ENCODE data around the gene ULBP1. TPM values are rescaled to one million over a fixed set of nuclear protein-coding genes. Genes with fewer than 3 reads are reported as not detected.

Gene ULBP1
- total RNA-seq, 1 experiment from 2014 or later = 3.1 TPM

GRCh38 chr6:149983145-149983544 is 19.4 kb downstream of the ULBP1 start:
- no peak for TF ChIP-seq TCF7L2 (IDR thresholded peaks at IDR 0.05; ENCODE audit: low read depth, low read length)
- TF ChIP-seq POLR2AphosphoS5 (IDR thresholded peaks at IDR 0.05; ENCODE audit: low read depth, low read length) = no peak
- no peak for TF ChIP-seq CTCF (IDR thresholded peaks at IDR 0.05)
- no peak for TF ChIP-seq SIN3A (IDR thresholded peaks at IDR 0.05; ENCODE audit: borderline replicate concordance, insufficient read depth, low read depth, low read length)
- no peak for TF ChIP-seq REST (IDR thresholded peaks at IDR 0.05; ENCODE audit: insufficient read depth in 1 of 2, low read depth in 2 of 2, low read length in 1 of 2)
- POLR2A ChIA-PET = interaction anchor here (0.6 kb wide), 1 partner anchor 635 kb away, joined by 3 read pairs; no protein-coding TSS in a partner anchor
- no peaks in the 10 kb centered on the region for H3K9me3 ChIP-seq (ENCODE audit: control insufficient read depth, insufficient read depth, low read depth, low read length)
- H3K4me3 ChIP-seq (ENCODE audit: low read depth in 2 of 2, low read length in 2 of 2) = no peak overlapping the region
- ATAC-seq (no peak), DNase-seq (ENCODE audit: low read depth, low spot score) (no peak)
- H3K4me1 ChIP-seq (ENCODE audit: control insufficient read depth, insufficient read depth, low read length) = no peaks in the 10 kb centered on the region
- H3K36me3 ChIP-seq (ENCODE audit: control insufficient read depth, insufficient read depth, low read length) = no peaks in the 10 kb centered on the region
- intact Hi-C loops (cut with micrococcal nuclease; ENCODE audit: unreplicated experiment) = no loop called here
- CTCF ChIA-PET = no interaction called here
- H3K27me3 ChIP-seq (ENCODE audit: control insufficient read depth, insufficient read depth, low read length) = peaks cover 42% of the 10 kb centered on the region
- H3K27ac ChIP-seq (ENCODE audit: low read length) = no peak overlapping the region
- no TSS peak for BruUV-seq (replicated peaks)
- in situ Hi-C loops (cut with HindIII; ENCODE audit: low pct_unique_long_range_greater_than_20kb, low sequenced_read_pairs) = no loop called here

GRCh38 chr6:149984773-149985172 is 21.0 kb downstream of the ULBP1 start:
- Histone ChIP-seq H3K9me3 (ENCODE audit: control insufficient read depth, insufficient read depth, low read depth, low read length) (no peaks in the 10 kb centered on the region), H3K27ac (ENCODE audit: low read length) (no peak overlapping the region), H3K27me3 (ENCODE audit: control insufficient read depth, insufficient read depth, low read length) (peaks cover 56% of the 10 kb centered on the region), H3K4me3 (ENCODE audit: low read depth in 2 of 2, low read length in 2 of 2) (no peak overlapping the region), H3K36me3 (ENCODE audit: control insufficient read depth, insufficient read depth, low read length) (no peaks in the 10 kb centered on the region), H3K4me1 (ENCODE audit: control insufficient read depth, insufficient read depth, low read length) (no peaks in the 10 kb centered on the region)
- no TSS peak for BruUV-seq (replicated peaks)
- CTCF ChIA-PET = no interaction called here
- DNase-seq (ENCODE audit: low read depth, low spot score) (no peak), ATAC-seq (no peak)
- in situ Hi-C loops (cut with HindIII; ENCODE audit: low pct_unique_long_range_greater_than_20kb, low sequenced_read_pairs) (no loop called here), intact Hi-C loops (cut with micrococcal nuclease; ENCODE audit: unreplicated experiment) (no loop called here)
- TF ChIP-seq SIN3A (IDR thresholded peaks at IDR 0.05; ENCODE audit: borderline replicate concordance, insufficient read depth, low read depth, low read length) = no peak
- POLR2A ChIA-PET = no interaction called here

GRCh38 chr6:149985481-149985937 is 21.8 kb downstream of the ULBP1 start:
- H3K4me1 ChIP-seq (ENCODE audit: control insufficient read depth, insufficient read depth, low read length) = no peaks in the 10 kb centered on the region
- no peak overlapping the region for H3K27ac ChIP-seq (ENCODE audit: low read length)
- ATAC-seq = no peak; the same call in 1 of the 2 replicates
- intact Hi-C loops (cut with micrococcal nuclease; ENCODE audit: unreplicated experiment) = no loop called here
- peaks cover 61% of the 10 kb centered on the region for H3K27me3 ChIP-seq (ENCODE audit: control insufficient read depth, insufficient read depth, low read length)
- ChIA-PET POLR2A (no interaction called here), CTCF (no interaction called here)
- in situ Hi-C loops (cut with HindIII; ENCODE audit: low pct_unique_long_range_greater_than_20kb, low sequenced_read_pairs) = no loop called here
- no peaks in the 10 kb centered on the region for H3K9me3 ChIP-seq (ENCODE audit: control insufficient read depth, insufficient read depth, low read depth, low read length)
- no TSS peak for BruUV-seq (replicated peaks)
- TF ChIP-seq CTCF (IDR thresholded peaks at IDR 0.05) (no peak), TCF7L2 (IDR thresholded peaks at IDR 0.05; ENCODE audit: low read depth, low read length) (no peak), POLR2AphosphoS5 (IDR thresholded peaks at IDR 0.05; ENCODE audit: low read depth, low read length) (no peak), REST (IDR thresholded peaks at IDR 0.05; ENCODE audit: insufficient read depth in 1 of 2, low read depth in 2 of 2, low read length in 1 of 2) (no peak), SIN3A (IDR thresholded peaks at IDR 0.05; ENCODE audit: borderline replicate concordance, insufficient read depth, low read depth, low read length) (no peak)
- no peak overlapping the region for H3K4me3 ChIP-seq (ENCODE audit: low read depth in 2 of 2, low read length in 2 of 2)
- H3K36me3 ChIP-seq (ENCODE audit: control insufficient read depth, insufficient read depth, low read length) = no peaks in the 10 kb centered on the region
- no peak for DNase-seq (ENCODE audit: low read depth, low spot score)
